ENCODE measurements around the gene EDEM3. TPM values are rescaled to one million over a fixed set of nuclear protein-coding genes. Genes with fewer than 3 reads are reported as not detected.

EDEM3 gene
- total RNA-seq, 1 experiment from 2014 or later: 14.1 TPM

DNA sequence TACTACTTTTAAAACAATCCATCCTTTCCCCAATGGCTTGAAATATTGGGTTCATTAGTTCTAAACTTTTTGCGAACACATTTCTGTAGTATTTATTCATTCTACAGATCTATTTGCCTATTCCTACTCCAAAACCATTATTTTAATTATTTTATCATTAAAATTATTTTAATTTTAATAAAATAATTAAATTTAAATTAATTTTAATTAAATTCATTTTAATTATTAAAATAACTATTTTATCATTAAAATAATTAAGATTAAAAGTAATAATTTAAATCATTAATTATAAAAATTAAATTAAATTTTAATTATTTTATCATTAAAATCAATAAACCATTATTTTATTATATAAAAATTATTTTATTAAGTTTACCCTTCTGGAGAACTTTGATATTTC, 15.6 kb downstream of the EDEM3 start:
- Histone ChIP-seq H3K27me3 (replicated peaks; ENCODE audit: control insufficient read depth, insufficient read depth, low read length) (no peaks in the 10 kb centered on the region), H3K9me3 (no peaks in the 10 kb centered on the region), H3K36me3 (ENCODE audit: control insufficient read depth, insufficient read depth, low read length) (no peaks in the 10 kb centered on the region), H3K4me1 (no peaks in the 10 kb centered on the region), H3K4me3 (ENCODE audit: low read depth, low read length) (no peak overlapping the region)
- H3K4me3 Mint-ChIP-seq (ENCODE audit: unreplicated experiment): no peak overlapping the region
- intact Hi-C loops (cut with micrococcal nuclease; ENCODE audit: unreplicated experiment): no loop called here
- ChIA-PET CTCF (no interaction called here), POLR2A (no interaction called here)
- H3K9me3 Mint-ChIP-seq (ENCODE audit: unreplicated experiment): no peaks in the 10 kb centered on the region
- H3K36me3 Mint-ChIP-seq (ENCODE audit: insufficient read depth, unreplicated experiment): no peaks in the 10 kb centered on the region
- no peaks in the 10 kb centered on the region for H3K27me3 Mint-ChIP-seq (ENCODE audit: insufficient read depth, unreplicated experiment)
- TF ChIP-seq, protein P1, sequence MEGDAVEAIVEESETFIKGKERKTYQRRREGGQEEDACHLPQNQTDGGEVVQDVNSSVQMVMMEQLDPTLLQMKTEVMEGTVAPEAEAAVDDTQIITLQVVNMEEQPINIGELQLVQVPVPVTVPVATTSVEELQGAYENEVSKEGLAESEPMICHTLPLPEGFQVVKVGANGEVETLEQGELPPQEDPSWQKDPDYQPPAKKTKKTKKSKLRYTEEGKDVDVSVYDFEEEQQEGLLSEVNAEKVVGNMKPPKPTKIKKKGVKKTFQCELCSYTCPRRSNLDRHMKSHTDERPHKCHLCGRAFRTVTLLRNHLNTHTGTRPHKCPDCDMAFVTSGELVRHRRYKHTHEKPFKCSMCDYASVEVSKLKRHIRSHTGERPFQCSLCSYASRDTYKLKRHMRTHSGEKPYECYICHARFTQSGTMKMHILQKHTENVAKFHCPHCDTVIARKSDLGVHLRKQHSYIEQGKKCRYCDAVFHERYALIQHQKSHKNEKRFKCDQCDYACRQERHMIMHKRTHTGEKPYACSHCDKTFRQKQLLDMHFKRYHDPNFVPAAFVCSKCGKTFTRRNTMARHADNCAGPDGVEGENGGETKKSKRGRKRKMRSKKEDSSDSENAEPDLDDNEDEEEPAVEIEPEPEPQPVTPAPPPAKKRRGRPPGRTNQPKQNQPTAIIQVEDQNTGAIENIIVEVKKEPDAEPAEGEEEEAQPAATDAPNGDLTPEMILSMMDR (IDR thresholded peaks at IDR 0.05; ENCODE audit: insufficient read depth in 1 of 2, low read depth in 1 of 2, low read length in 1 of 2, severe bottlenecking in 1 of 2, unreplicated experiment in 1 of 2): no peak
- no TSS peak for BruUV-seq (replicated peaks)
- no peak for DNase-seq
- H3K4me1 Mint-ChIP-seq (ENCODE audit: low read depth, unreplicated experiment): no peaks in the 10 kb centered on the region
- H3K27ac Mint-ChIP-seq (ENCODE audit: unreplicated experiment): no peak overlapping the region

DNA sequence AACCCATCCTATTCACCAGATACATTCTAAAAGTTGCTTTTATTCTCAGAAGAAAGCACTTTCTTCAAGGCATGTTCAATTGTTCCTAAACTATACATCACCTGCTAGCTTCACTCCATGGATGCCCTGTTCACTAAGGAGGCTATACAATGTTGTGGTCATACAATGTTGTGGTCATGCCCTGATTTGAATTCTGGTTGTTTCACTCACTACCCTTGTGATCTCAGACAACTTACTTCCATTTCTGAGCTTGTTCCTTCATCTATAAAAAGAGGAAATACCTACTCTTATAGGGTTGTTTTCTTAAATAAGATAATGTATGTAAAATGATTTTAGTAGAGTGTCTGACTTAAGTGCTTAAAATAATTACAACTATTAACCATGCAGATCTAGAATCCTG, 19.7 kb downstream of the EDEM3 start:
- H3K9me3 Mint-ChIP-seq (ENCODE audit: unreplicated experiment): no peaks in the 10 kb centered on the region
- H3K4me1 Mint-ChIP-seq (ENCODE audit: low read depth, unreplicated experiment): no peaks in the 10 kb centered on the region
- no peaks in the 10 kb centered on the region for H3K36me3 ChIP-seq (ENCODE audit: control insufficient read depth, insufficient read depth, low read length)
- TF ChIP-seq, protein P1 (IDR thresholded peaks at IDR 0.05; ENCODE audit: insufficient read depth in 1 of 2, low read depth in 1 of 2, low read length in 1 of 2, severe bottlenecking in 1 of 2, unreplicated experiment in 1 of 2): no peak
- CTCF ChIA-PET: no interaction called here
- H3K9me3 ChIP-seq: no peaks in the 10 kb centered on the region
- H3K36me3 Mint-ChIP-seq (ENCODE audit: insufficient read depth, unreplicated experiment): peaks cover 6% of the 10 kb centered on the region
- H3K4me3 Mint-ChIP-seq (ENCODE audit: unreplicated experiment): no peak overlapping the region
- H3K4me3 ChIP-seq (ENCODE audit: low read depth, low read length): no peak overlapping the region
- POLR2A ChIA-PET: no interaction called here
- no TSS peak for BruUV-seq (replicated peaks)
- no peaks in the 10 kb centered on the region for H3K27me3 ChIP-seq (replicated peaks; ENCODE audit: control insufficient read depth, insufficient read depth, low read length)
- no peak for DNase-seq
- no peak overlapping the region for H3K27ac Mint-ChIP-seq (ENCODE audit: unreplicated experiment)
- intact Hi-C loops (cut with micrococcal nuclease; ENCODE audit: unreplicated experiment): no loop called here
- H3K4me1 ChIP-seq: no peaks in the 10 kb centered on the region
- H3K27me3 Mint-ChIP-seq (ENCODE audit: insufficient read depth, unreplicated experiment): no peaks in the 10 kb centered on the region

DNA sequence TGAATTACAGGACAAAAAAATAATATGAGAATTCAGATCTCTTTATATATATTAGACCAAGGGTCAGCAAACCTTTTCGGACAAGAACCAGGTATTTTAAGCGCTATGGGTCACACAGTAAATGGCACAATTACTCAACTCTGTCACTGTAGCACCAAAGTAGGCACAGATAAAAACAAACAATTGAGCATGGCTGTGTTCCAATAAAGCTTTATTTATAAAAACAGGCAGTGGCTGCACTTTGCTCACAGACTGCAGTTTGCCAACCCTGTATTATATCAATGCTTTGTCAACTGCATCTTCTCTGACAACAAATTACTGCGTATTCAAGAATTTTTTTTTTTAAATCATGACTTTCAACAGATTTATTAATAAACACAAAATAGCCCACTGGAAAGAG, 29.8 kb downstream of the EDEM3 start:
- DNase-seq: no peak
- Histone ChIP-seq H3K27me3 (replicated peaks; ENCODE audit: control insufficient read depth, insufficient read depth, low read length) (no peaks in the 10 kb centered on the region), H3K4me3 (ENCODE audit: low read depth, low read length) (no peak overlapping the region), H3K9me3 (no peaks in the 10 kb centered on the region), H3K4me1 (no peaks in the 10 kb centered on the region; the same call in 1 of the 2 replicates), H3K36me3 (ENCODE audit: control insufficient read depth, insufficient read depth, low read length) (no peaks in the 10 kb centered on the region)
- Mint-ChIP-seq H3K27ac (ENCODE audit: unreplicated experiment) (no peak overlapping the region), H3K36me3 (ENCODE audit: insufficient read depth, unreplicated experiment) (peaks cover 4% of the 10 kb centered on the region), H3K9me3 (ENCODE audit: unreplicated experiment) (no peaks in the 10 kb centered on the region), H3K27me3 (ENCODE audit: insufficient read depth, unreplicated experiment) (no peaks in the 10 kb centered on the region), H3K4me1 (ENCODE audit: low read depth, unreplicated experiment) (no peaks in the 10 kb centered on the region), H3K4me3 (ENCODE audit: unreplicated experiment) (no peak overlapping the region)
- TF ChIP-seq, protein P1 (IDR thresholded peaks at IDR 0.05; ENCODE audit: insufficient read depth in 1 of 2, low read depth in 1 of 2, low read length in 1 of 2, severe bottlenecking in 1 of 2, unreplicated experiment in 1 of 2): no peak
- POLR2A ChIA-PET: no interaction called here
- intact Hi-C loops (cut with micrococcal nuclease; ENCODE audit: unreplicated experiment): no loop called here
- CTCF ChIA-PET: no interaction called here
- BruUV-seq (replicated peaks): no TSS peak

Data from Caco-2 (cell line).